A673 (cell line): ENCODE results near the gene LIPK. TPM values are rescaled to one million over a fixed set of nuclear protein-coding genes. Genes with fewer than 3 reads are reported as not detected.
A peak's percentile ranks its signal among the peaks of the same experiment; 100 is the strongest.

Experiments used
- BruUV-seq: library from RNA; stranded (reverse); fragments of 400-500 nt; replicated peaks from 2 replicates; lab custom pipeline; 2021; lab: Mats Ljungman, UMichigan
- CTCF ChIA-PET: fragments of 300-600 bp; sonication (Branson Sonifier 250); formaldehyde crosslinking; loops from one replicate; lab custom pipeline; 2022; ENCODE audit warnings: antibody characterized with exemption; lab: Charles Lee
- POLR2A ChIA-PET: fragments of 300-600 bp; sonication (Branson Sonifier 250); formaldehyde crosslinking; loops from one replicate; lab custom pipeline; 2022; ENCODE audit warnings: antibody characterized with exemption; ENCODE audit not compliant: low non-redundant PET; lab: Charles Lee
- DNase-seq: peaks from one replicate; pipeline ENCODE4 v3.0.0-alpha.2; 2015; ENCODE audit warnings: low spot score
- H3K27ac ChIP-seq: fragments of 200-600 bp; sonication (generic); 2 replicates; pipeline ENCODE4 v1.5.1; 2016; ENCODE audit warnings: mixed run types, low read depth, mild to moderate bottlenecking, mixed read lengths, antibody characterized with exemption, low read length; ENCODE audit not compliant: poor library complexity, severe bottlenecking
- H3K27me3 ChIP-seq: fragments of 200-600 bp; sonication (generic); replicated peaks from 2 replicates; pipeline ENCODE4 v1.6.1; 2017; ENCODE audit warnings: mixed run types, low read depth, mild to moderate bottlenecking, mixed read lengths, antibody characterized with exemption, low read length; ENCODE audit not compliant: insufficient read depth, poor library complexity
- H3K36me3 ChIP-seq: fragments of 200-600 bp; sonication (generic); 2 replicates; pipeline ENCODE4 v1.6.1; 2016; ENCODE audit warnings: mixed run types, mild to moderate bottlenecking, mixed read lengths, antibody characterized with exemption, low read length; ENCODE audit not compliant: insufficient read depth, poor library complexity, severe bottlenecking
- H3K4me1 ChIP-seq: fragments of 200-600 bp; sonication (generic); 2 replicates; pipeline ENCODE4 v1.6.1; 2017; ENCODE audit warnings: mixed run types, mild to moderate bottlenecking, mixed read lengths, antibody characterized with exemption, low read length; ENCODE audit not compliant: insufficient read depth, poor library complexity, severe bottlenecking
- H3K4me3 ChIP-seq: fragments of 200-600 bp; sonication (generic); 2 replicates; pipeline ENCODE4 v1.5.1; 2016; ENCODE audit warnings: low read depth, mixed run types, mild to moderate bottlenecking, mixed read lengths, low read length; ENCODE audit not compliant: poor library complexity, severe bottlenecking
- H3K9me3 ChIP-seq: fragments of 200-600 bp; sonication (generic); 2 replicates; pipeline ENCODE4 v1.6.1; 2016; ENCODE audit warnings: mixed run types, low read depth, mild to moderate bottlenecking, mixed read lengths, antibody characterized with exemption, low read length; ENCODE audit not compliant: poor library complexity, severe bottlenecking
- EZH2 ChIP-seq: fragments of 200-600 bp; sonication (generic); IDR thresholded peaks from 2 replicates; pipeline ENCODE4 v1.6.1; 2017; ENCODE audit warnings: borderline replicate concordance, low read depth, mild to moderate bottlenecking, mixed read lengths, antibody characterized with exemption, low read length; ENCODE audit not compliant: poor library complexity, severe bottlenecking
- intact Hi-C: fragments of 100-400 bp; cut with micrococcal nuclease; formaldehyde crosslinking; loops from one replicate; pipeline ENCODE4 v1.10.0; 2022; ENCODE audit not compliant: unreplicated experiment
- total RNA-seq: library from RNA; stranded (reverse); gene quantifications from 2 replicates; pipeline ENCODE4 v1.2.3, GENCODE V29; 2021
- TF ChIP-seq, protein P1 (sequence below): fragments of 300-800, 200-600 bp; sonication (generic); conservative IDR thresholded peaks from 2 replicates; pipeline ENCODE4 v1.5.1; 2017; ENCODE audit warnings: low read depth, mild to moderate bottlenecking, antibody characterized with exemption, low read length, moderate library complexity, mixed read lengths

Gene LIPK
- total RNA-seq, 1 experiment from 2014 or later, result not detected

DNA sequence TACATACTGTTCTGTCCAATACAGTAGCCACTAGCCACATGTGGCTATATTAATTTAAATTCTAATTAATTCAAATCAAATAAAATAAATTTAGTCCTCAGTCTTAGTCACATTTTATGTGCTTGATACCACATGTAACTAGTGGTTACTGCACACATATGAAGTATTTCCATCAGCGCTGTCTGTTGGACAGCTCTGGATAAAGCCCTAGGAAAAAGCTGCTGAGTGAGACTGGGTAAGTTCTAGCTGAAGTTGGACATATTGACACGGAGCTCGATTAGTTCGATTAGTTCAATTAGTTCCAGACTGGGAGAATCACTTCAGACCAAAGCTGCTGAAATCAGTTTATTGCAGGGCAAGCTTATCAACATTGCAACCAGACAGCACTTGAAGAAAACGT lies 81.4 kb downstream of the LIPK start:
- H3K4me1 ChIP-seq, result no peaks in the 10 kb centered on the region
- ChIA-PET CTCF (no interaction called here), POLR2A (no interaction called here)
- no peak for DNase-seq
- intact Hi-C loops, result no loop called here
- no peaks in the 10 kb centered on the region for H3K27me3 ChIP-seq
- H3K27ac ChIP-seq, result no peak overlapping the region
- no peaks in the 10 kb centered on the region for H3K36me3 ChIP-seq
- H3K9me3 ChIP-seq, result no peaks in the 10 kb centered on the region
- BruUV-seq, result no TSS peak
- TF ChIP-seq, protein P1, sequence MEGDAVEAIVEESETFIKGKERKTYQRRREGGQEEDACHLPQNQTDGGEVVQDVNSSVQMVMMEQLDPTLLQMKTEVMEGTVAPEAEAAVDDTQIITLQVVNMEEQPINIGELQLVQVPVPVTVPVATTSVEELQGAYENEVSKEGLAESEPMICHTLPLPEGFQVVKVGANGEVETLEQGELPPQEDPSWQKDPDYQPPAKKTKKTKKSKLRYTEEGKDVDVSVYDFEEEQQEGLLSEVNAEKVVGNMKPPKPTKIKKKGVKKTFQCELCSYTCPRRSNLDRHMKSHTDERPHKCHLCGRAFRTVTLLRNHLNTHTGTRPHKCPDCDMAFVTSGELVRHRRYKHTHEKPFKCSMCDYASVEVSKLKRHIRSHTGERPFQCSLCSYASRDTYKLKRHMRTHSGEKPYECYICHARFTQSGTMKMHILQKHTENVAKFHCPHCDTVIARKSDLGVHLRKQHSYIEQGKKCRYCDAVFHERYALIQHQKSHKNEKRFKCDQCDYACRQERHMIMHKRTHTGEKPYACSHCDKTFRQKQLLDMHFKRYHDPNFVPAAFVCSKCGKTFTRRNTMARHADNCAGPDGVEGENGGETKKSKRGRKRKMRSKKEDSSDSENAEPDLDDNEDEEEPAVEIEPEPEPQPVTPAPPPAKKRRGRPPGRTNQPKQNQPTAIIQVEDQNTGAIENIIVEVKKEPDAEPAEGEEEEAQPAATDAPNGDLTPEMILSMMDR, result no peak
- no peak for TF ChIP-seq EZH2
- H3K4me3 ChIP-seq, result no peak overlapping the region

GRCh38 chr10:88788924-88789323 lies 82.9 kb downstream of the LIPK start:
- POLR2A ChIA-PET, result no interaction called here
- Histone ChIP-seq H3K4me3 (no peak overlapping the region), H3K4me1 (no peaks in the 10 kb centered on the region), H3K36me3 (no peaks in the 10 kb centered on the region), H3K27me3 (no peaks in the 10 kb centered on the region), H3K9me3 (no peaks in the 10 kb centered on the region), H3K27ac (no peak overlapping the region)
- intact Hi-C loops, result no loop called here
- CTCF ChIA-PET, result no interaction called here
- TF ChIP-seq EZH2, result no peak
- TF ChIP-seq, protein P1, result no peak
- no TSS peak for BruUV-seq
- DNase-seq, result no peak

DNA sequence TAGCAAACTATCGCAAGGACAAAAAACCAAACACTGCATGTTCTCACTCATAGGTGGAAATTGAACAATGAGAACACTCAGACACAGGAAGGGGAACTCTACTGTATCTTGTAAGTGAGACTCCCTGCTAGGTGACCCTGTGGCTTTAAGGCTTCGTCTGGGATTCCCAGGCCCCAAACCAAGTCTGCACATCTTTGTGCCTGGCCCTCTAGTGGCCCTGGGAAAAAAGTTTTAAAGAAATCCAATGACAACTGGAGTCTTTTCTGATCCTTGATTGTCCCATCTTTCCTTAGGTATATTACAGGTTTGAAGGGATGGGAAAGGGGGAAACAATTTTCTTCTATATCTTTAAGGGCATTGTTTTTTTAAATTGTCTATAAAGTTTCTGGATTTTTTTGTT lies 85.9 kb downstream of the LIPK start:
- CTCF ChIA-PET, result interaction anchor here (1.0 kb wide), 1 partner anchor 227 kb away, joined by 4 read pairs; no protein-coding TSS in a partner anchor
- POLR2A ChIA-PET, result no interaction called here
- Histone ChIP-seq H3K9me3 (no peaks in the 10 kb centered on the region), H3K36me3 (no peaks in the 10 kb centered on the region), H3K4me3 (no peak overlapping the region), H3K27me3 (no peaks in the 10 kb centered on the region), H3K27ac (no peak overlapping the region), H3K4me1 (no peaks in the 10 kb centered on the region)
- DNase-seq, result peak; percentile 74
- TF ChIP-seq EZH2, result no peak
- TF ChIP-seq, protein P1, result peak; percentile 71
- no TSS peak for BruUV-seq
- intact Hi-C loops, result loop anchor here (5.0 kb wide), 1 partner anchor 105 kb away; no protein-coding TSS in a partner anchor
